ENCODE results near the gene LBHD1. TPM values are rescaled to one million over a fixed set of nuclear protein-coding genes. Genes with fewer than 3 reads are reported as not detected.

LBHD1 gene
- total and polyA plus RNA-seq, 2 of the 13 experiments (the other 11 are each of a cell fraction or from before 2014, with no cell fraction given) = 3.2 to 3.7 TPM

DNA sequence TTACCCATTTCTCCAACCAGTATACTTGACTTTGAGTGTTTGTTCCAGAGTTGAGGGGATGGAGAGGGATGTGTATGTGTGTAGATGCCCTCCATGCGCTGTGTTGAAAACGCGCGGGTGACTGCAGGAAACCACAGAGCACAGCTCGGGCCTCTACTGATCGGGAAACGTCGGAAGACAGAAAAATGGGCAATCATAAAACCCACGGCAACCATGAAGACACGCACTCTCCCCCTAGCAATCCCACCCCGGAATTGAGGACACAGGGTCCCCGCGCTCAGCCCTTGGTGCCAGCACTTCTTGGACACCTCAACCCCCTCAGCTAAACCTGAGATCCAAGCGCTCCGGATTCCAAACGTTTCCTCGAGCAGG, 845 bp downstream of the LBHD1 start (continued):
- no peak for TF ChIP-seq NFIC (IDR thresholded peaks at IDR 0.05; ENCODE audit: low read length)
- TF ChIP-seq, protein P1, sequence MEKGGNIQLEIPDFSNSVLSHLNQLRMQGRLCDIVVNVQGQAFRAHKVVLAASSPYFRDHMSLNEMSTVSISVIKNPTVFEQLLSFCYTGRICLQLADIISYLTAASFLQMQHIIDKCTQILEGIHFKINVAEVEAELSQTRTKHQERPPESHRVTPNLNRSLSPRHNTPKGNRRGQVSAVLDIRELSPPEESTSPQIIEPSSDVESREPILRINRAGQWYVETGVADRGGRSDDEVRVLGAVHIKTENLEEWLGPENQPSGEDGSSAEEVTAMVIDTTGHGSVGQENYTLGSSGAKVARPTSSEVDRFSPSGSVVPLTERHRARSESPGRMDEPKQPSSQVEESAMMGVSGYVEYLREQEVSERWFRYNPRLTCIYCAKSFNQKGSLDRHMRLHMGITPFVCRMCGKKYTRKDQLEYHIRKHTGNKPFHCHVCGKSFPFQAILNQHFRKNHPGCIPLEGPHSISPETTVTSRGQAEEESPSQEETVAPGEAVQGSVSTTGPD (CRISPR knock-in tag; IDR thresholded peaks at IDR 0.05) = 0 out of 2 replicates have a peak, but pooled peaks have one; percentile 17
- TF ChIP-seq, protein P2, sequence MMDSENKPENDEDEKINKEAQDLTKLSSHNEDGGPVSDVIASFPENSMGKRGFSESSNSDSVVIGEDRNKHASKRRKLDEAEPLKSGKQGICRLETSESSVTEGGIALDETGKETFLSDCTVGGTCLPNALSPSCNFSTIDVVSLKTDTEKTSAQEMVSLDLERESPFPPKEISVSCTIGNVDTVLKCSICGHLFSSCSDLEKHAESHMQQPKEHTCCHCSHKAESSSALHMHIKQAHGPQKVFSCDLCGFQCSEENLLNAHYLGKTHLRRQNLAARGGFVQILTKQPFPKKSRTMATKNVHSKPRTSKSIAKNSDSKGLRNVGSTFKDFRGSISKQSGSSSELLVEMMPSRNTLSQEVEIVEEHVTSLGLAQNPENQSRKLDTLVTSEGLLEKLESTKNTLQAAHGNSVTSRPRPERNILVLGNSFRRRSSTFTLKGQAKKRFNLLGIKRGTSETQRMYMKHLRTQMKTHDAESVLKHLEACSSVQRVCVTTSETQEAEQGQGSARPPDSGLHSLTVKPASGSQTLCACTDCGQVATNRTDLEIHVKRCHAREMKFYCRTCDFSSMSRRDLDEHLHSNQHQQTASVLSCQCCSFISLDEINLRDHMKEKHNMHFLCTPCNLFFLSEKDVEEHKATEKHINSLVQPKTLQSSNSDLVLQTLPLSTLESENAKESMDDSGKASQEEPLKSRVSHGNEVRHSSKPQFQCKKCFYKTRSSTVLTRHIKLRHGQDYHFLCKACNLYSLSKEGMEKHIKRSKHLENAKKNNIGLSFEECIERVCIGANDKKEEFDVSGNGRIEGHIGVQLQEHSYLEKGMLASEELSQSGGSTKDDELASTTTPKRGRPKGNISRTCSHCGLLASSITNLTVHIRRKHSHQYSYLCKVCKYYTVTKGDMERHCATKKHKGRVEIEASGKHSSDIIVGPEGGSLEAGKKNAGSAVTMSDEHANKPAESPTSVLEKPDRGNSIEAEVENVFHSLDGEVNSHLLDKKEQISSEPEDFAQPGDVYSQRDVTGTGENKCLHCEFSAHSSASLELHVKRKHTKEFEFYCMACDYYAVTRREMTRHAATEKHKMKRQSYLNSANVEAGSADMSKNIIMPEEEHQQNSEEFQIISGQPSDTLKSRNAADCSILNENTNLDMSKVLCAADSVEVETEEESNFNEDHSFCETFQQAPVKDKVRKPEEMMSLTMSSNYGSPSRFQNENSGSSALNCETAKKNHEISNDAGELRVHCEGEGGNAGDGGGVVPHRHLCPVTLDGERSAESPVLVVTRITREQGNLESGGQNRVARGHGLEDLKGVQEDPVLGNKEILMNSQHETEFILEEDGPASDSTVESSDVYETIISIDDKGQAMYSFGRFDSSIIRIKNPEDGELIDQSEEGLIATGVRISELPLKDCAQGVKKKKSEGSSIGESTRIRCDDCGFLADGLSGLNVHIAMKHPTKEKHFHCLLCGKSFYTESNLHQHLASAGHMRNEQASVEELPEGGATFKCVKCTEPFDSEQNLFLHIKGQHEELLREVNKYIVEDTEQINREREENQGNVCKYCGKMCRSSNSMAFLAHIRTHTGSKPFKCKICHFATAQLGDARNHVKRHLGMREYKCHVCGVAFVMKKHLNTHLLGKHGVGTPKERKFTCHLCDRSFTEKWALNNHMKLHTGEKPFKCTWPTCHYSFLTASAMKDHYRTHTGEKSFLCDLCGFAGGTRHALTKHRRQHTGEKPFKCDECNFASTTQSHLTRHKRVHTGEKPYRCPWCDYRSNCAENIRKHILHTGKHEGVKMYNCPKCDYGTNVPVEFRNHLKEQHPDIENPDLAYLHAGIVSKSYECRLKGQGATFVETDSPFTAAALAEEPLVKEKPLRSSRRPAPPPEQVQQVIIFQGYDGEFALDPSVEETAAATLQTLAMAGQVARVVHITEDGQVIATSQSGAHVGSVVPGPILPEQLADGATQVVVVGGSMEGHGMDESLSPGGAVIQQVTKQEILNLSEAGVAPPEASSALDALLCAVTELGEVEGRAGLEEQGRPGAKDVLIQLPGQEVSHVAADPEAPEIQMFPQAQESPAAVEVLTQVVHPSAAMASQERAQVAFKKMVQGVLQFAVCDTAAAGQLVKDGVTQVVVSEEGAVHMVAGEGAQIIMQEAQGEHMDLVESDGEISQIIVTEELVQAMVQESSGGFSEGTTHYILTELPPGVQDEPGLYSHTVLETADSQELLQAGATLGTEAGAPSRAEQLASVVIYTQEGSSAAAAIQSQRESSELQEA (CRISPR knock-in tag; IDR thresholded peaks at IDR 0.05; ENCODE audit: not compliant biosample characterization) = no peak
- 0 out of 2 replicates have a peak, but pooled peaks have one; percentile 18 for TF ChIP-seq ZNF12 (CRISPR knock-in tag; IDR thresholded peaks at IDR 0.05)
- 0 out of 2 replicates have a peak, but pooled peaks have one; percentile 12 for TF ChIP-seq ZNF709 (CRISPR knock-in tag; IDR thresholded peaks at IDR 0.05)
- no peak for TF ChIP-seq FLYWCH1 (CRISPR knock-in tag; IDR thresholded peaks at IDR 0.05)
- no peak for TF ChIP-seq ZFP62 (CRISPR knock-in tag; IDR thresholded peaks at IDR 0.05)

Measured in HepG2 (cell line).